ENCODE data around the gene MAD2L1BP.
A peak's percentile ranks its signal among the peaks of the same experiment; 100 is the strongest.
"Not testable (repeated sequence)": the region's sequence is repeated elsewhere in the genome, so short reads cannot be mapped to it uniquely, and the experiment has no call there.

MAD2L1BP gene, protein sequence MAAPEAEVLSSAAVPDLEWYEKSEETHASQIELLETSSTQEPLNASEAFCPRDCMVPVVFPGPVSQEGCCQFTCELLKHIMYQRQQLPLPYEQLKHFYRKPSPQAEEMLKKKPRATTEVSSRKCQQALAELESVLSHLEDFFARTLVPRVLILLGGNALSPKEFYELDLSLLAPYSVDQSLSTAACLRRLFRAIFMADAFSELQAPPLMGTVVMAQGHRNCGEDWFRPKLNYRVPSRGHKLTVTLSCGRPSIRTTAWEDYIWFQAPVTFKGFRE

DNA sequence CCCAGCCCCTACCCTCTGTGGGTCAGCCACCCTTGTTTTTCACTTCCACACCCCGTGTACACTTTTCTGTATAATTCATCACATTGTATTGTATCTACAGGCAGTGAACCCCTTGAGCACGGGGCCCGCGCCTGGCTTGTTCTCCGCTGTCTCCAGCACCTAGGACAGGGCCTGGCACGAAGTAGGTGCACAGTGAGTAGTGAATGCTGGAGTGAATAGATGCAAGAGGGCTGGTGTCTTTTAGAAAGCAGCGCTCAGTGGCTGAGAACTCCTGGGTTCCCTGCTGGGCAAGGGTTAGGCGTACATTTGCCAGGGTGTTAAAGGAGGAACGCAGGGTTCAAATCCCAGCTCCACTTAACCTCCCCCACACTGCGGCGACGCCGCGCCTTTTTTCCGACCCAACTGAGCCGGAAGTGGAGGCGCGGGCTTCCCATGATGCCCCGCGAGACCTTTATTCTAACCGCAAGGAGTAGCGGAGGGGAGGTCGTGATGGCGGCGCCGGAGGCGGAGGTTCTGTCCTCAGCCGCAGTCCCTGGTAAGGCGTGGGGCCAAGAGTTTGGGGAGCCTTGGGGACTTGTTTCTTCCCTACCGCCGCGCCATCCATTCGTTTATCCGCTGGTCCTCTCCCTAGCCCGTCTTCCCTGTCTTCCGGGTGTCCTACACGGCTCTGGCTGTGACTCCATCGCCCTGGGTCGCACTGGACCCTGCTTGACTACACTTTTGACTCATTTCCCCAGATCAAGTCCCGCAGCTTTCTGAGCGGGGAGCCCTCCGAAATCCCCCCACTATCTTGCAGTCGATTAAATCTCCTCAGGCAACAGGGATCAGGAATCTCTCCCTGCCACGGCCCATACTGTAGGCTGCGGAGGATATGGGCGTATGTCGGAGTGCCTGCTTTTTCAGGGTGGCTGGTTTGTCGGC is at the start of gene MAD2L1BP:
TSS of gene MAD2L1BP (plus strand) at position 454 of the 921 bp plus-strand sequence. CDS start at position 490, 36 bp downstream.
- DNase-seq = peak; percentile 79 to 86

- DNase-seq = no peak
Observed at GRCh38 chr6:43588194-43588593, 47.4 kb upstream of the MAD2L1BP start.

- not testable (repeated sequence) for DNase-seq
Observed at GRCh38 chr6:43589564-43589963, 46.1 kb upstream of the MAD2L1BP start.

DNA sequence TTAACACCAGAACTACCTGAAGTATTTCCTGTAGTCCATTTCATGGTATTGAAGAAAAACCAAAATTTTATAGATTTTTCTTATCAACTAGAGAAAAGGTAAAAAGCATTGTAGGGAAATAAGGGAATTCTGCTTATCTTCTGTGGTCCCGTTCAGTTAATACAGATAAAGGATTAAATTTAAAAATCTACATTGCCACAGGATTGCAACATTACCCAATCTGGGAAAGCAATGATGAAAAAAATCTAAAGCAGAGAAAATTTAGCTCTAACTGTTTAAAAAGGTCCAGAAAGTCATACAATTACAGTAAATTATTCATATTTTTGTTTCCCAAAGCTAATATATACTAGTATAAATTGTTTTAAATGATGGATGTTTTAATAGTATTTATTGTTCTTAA is 41.7 kb upstream of the MAD2L1BP start:
- DNase-seq = no peak

- no peak for DNase-seq
Observed at GRCh38 chr6:43600595-43600994, 35.0 kb upstream of the MAD2L1BP start.

GRCh38 chr6:43604174-43604573 is 31.5 kb upstream of the MAD2L1BP start:
- no peak for DNase-seq

GRCh38 chr6:43606019-43606418 is 29.6 kb upstream of the MAD2L1BP start:
- DNase-seq = no peak

- DNase-seq = peak; percentile 55 to 64
Observed at GRCh38 chr6:43608310-43608763, 27.3 kb upstream of the MAD2L1BP start.

- DNase-seq = no peak
Observed at GRCh38 chr6:43608807-43609206, 26.8 kb upstream of the MAD2L1BP start.

DNA sequence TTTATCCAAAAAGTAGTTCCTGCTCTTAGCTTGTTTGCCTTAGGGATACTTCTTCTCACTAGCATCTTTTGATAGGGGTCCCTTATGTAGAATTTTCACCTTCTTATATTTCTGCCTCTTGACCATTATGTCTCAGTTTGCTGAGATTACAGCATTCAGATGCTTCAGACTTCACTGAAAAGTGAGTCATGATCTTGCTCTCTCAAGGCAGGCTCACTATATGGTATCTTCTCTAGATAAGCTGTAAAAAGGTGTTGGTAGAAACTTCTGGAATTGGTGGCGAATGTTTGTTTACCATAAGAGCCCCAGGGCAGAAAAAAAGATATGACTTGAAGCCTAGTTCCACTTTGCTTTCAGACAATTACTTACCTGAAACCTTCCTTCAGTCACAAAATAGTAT is 26.2 kb upstream of the MAD2L1BP start:
- DNase-seq = no peak

DNA sequence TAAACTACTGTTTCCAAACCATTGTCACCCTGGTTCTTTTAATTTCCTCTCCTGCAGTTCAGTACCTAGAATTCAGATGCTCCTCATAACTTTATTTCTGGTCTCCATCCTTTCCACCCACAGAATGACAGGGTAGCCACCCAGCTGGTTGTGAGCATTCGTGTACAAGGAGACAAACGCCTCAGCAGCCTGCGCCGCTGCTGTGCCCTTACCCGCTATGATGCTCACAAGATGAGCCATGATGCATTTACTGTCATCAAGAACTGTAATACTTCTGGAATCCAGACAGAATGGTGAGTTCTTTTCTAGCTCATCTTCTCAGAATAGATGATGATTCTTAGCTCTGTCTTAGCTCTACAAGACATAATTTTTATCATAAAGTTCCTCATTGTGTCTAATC is 25.2 kb upstream of the MAD2L1BP start:
- no peak for DNase-seq

DNA sequence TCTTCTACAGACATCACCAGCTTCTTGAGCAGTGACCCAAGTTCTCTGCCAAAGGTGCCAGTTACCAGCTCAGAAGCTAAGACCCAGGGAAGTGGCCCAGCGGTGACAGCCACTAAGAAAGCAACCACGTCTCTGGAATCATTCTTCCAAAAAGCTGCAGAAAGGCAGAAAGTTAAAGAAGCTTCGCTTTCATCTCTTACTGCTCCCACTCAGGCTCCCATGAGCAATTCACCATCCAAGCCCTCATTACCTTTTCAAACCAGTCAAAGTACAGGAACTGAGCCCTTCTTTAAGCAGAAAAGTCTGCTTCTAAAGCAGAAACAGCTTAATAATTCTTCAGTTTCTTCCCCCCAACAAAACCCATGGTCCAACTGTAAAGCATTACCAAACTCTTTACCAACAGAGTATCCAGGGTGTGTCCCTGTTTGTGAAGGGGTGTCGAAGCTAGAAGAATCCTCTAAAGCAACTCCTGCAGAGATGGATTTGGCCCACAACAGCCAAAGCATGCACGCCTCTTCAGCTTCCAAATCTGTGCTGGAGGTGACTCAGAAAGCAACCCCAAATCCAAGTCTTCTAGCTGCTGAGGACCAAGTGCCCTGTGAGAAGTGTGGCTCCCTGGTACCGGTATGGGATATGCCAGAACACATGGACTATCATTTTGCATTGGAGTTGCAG is 21.8 kb upstream of the MAD2L1BP start:
- DNase-seq = no peak

- no peak for DNase-seq
Observed at GRCh38 chr6:43614396-43614730, 21.3 kb upstream of the MAD2L1BP start.

DNA sequence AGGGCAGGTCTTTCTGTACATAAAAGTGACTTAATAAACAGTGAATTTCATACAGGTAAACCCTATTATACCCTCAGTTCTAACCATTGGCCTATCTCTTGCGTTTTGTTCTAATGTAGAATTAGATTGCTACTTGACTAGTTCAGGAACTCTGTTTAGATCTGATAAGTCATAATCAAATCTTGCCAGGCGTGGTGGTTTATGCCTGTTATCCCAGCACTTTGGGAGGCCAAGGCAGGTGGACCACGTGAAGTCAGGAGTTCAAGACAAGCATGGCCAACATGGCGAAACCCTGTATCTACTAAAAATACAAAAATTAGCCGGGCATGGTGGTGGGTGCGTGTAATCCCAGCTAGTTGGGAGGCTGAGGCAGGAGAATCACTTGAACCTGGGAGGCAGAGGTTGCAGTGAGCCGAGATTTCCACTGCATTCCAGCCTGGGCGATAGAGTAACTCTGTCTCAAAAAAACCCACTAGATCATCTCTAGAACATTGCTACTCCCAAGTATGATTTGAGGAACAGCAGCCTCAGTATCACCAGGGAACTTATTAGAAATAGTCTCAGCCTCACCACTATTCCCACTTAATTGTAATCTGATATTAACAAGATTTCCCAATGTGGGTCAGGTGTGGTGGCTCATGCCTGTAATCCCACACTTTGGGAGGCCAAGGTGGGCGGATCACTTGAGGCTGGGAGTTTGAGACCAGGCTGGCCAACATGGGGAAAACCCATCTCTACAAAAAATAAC is 18.7 kb upstream of the MAD2L1BP start:
- DNase-seq = no peak

GRCh38 chr6:43621078-43621835 is 14.4 kb upstream of the MAD2L1BP start:
- DNase-seq = no peak

GRCh38 chr6:43621836-43622180 is 13.8 kb upstream of the MAD2L1BP start:
- DNase-seq = no peak

- DNase-seq = no peak
Observed at GRCh38 chr6:43622541-43622940, 13.1 kb upstream of the MAD2L1BP start.

- no peak for DNase-seq
Observed at GRCh38 chr6:43623880-43624785, 11.5 kb upstream of the MAD2L1BP start.

DNA sequence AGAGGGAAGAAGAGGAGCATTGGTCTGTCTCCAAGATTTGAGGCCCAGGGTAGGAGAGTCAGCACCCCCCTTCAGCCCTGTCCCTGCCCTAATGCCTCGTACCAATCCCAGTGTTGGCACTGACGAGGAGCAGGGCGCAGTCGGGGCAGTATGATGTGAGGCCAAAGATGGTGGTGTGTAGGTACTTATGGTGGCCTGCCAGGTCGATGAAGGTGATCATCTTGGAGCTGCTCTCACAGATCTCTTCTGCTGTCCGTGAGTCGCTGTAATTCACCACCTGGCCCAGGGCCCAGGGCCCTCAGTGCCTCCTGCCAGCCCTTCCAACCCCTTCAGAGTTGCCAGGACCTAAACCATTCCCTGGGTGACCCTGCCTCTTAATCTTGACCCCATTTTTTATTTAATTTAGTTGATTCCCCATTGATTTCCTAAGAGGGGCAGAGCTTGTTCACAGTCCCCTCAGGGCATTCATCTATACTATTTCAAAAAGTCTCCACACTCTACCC is 10.8 kb upstream of the MAD2L1BP start:
- DNase-seq = no peak

- DNase-seq = no peak
Observed at GRCh38 chr6:43625393-43625992, 10.1 kb upstream of the MAD2L1BP start.

All from stimulated activated CD4-positive, alpha-beta T cell treated with anti-CD3 and anti-CD28 coated beads, Interleukin-2, amount 100 ng/mL, for 48 hours (primary cell).